Measurements from ENCODE around the gene POLD3. TPM values are rescaled to one million over a fixed set of nuclear protein-coding genes. Genes with fewer than 3 reads are reported as not detected.

The POLD3 gene
- total and polyA plus RNA-seq, 2 of the 8 experiments (the other 6 are each of a cell fraction or from before 2014, with no cell fraction given): 18.1 to 29.3 TPM

DNA sequence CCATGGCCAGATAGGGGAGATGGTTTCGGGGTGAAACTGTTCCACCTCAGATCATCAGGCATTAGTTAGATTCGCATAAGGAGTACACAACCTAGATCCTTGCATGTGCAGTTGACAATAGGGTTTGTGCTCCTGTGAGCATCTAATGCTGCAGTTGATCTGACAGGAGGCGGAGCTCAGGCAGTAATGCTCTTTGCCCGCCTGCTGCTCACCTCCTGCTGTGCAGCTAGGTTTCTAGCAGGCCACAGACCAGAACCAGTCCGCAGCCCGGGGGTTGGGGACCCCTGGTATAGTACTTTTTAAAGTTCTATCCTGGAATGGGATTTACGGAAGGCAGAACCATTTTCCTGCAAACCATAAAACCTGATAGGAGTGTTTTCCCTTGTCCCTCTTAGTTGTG, 54.6 kb downstream of the POLD3 start:
- H4K91ac ChIP-seq (replicated peaks; ENCODE audit: insufficient read length, low read length): no peak overlapping the region
- no peak overlapping the region for H2BK5ac ChIP-seq (ENCODE audit: low read depth, low read length)
- POLR2A ChIA-PET (ENCODE audit: partially characterized antibody): no interaction called here
- H4K20me1 ChIP-seq (replicated peaks in 1 of 2; ENCODE audit: control insufficient read depth in 1 of 2, insufficient read depth in 2 of 2, low read length in 2 of 2): peaks cover 0 to 2% of the 10 kb centered on the region in 2 experiments
- no peak overlapping the region for H3K27ac ChIP-seq (ENCODE audit: low read depth, low read length)
- H3K79me2 ChIP-seq (ENCODE audit: control insufficient read depth in 1 of 2, insufficient read depth in 2 of 2, low read length in 2 of 2): no peaks in the 10 kb centered on the region
- FAIRE-seq (no peak), DNase-seq (ENCODE audit: low read depth in 1 of 2, low spot score in 2 of 2) (no peak)
- no peak overlapping the region for H3K4me3 ChIP-seq (ENCODE audit: extremely low read depth in 1 of 4, insufficient read depth in 2 of 4, low read depth in 3 of 4, low read length in 4 of 4)
- H2BK12ac ChIP-seq (ENCODE audit: low read depth, low read length): no peak overlapping the region
- H2BK120ac ChIP-seq (replicated peaks; ENCODE audit: low read depth, low read length): no peak overlapping the region
- H3K9ac ChIP-seq (replicated peaks in 1 of 4; ENCODE audit: extremely low read depth in 1 of 4, low read depth in 3 of 4, low read length in 3 of 4): no peak overlapping the region
- H2BK15ac ChIP-seq (ENCODE audit: low read length): no peak overlapping the region
- TF ChIP-seq ZNF274 (IDR thresholded peaks at IDR 0.05; ENCODE audit: borderline replicate concordance, extremely low read depth, low read length) (no peak), GABPA (IDR thresholded peaks at IDR 0.05; ENCODE audit: borderline replicate concordance, insufficient read depth, low read length) (no peak), CBX5 (IDR thresholded peaks at IDR 0.05; ENCODE audit: low read depth, low read length) (no peak), SRF (IDR thresholded peaks at IDR 0.05; ENCODE audit: low read depth, low read length) (no peak), BRCA1 (IDR thresholded peaks at IDR 0.05; ENCODE audit: low read depth, low read length) (no peak), TCF12 (IDR thresholded peaks at IDR 0.05; ENCODE audit: low read depth, low read length) (no peak)
- TF ChIP-seq, protein P1, sequence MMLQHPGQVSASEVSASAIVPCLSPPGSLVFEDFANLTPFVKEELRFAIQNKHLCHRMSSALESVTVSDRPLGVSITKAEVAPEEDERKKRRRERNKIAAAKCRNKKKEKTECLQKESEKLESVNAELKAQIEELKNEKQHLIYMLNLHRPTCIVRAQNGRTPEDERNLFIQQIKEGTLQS (IDR thresholded peaks at IDR 0.05; ENCODE audit: insufficient read depth, low read depth, low read length): no peak
- H3K23me2 ChIP-seq (ENCODE audit: low read depth, low read length): no peaks in the 10 kb centered on the region
- no peak overlapping the region for H3K56ac ChIP-seq (replicated peaks; ENCODE audit: insufficient read length, low read depth, low read length)
- H3K4ac ChIP-seq (replicated peaks; ENCODE audit: insufficient read length, low read depth, low read length): no peak overlapping the region
- CTCF ChIA-PET (ENCODE audit: partially characterized antibody): interaction anchor here (0.9 to 3.2 kb wide), 2 partner anchors 9 to 12 kb away, joined by 4 to 11 read pairs; no protein-coding TSS in a partner anchor
- no peaks in the 10 kb centered on the region for H3K27me3 ChIP-seq (replicated peaks in 1 of 4; ENCODE audit: control insufficient read depth in 3 of 4, extremely low read depth in 1 of 4, insufficient read depth in 3 of 4, low read length in 3 of 4)
- no peak overlapping the region for H3K18ac ChIP-seq (ENCODE audit: extremely low read depth, low read length)
- H2BK20ac ChIP-seq (ENCODE audit: low read length): no peak overlapping the region
- no peak overlapping the region for H2AK5ac ChIP-seq (ENCODE audit: low read depth, low read length)
- no peaks in the 10 kb centered on the region for H3K79me1 ChIP-seq (ENCODE audit: low read depth, low read length)
- H3K36me3 ChIP-seq (ENCODE audit: control insufficient read depth in 2 of 4, insufficient read depth in 4 of 4, low read length in 3 of 4): peaks cover 0 to 18% (median 8%) of the 10 kb centered on the region in 4 experiments; a peak in 3 of 8 replicates
- no peaks in the 10 kb centered on the region for H3K9me3 ChIP-seq (ENCODE audit: insufficient read depth in 2 of 2, low read depth in 1 of 2, low read length in 1 of 2)
- no peak overlapping the region for H3K23ac ChIP-seq (ENCODE audit: insufficient read length)
- peaks cover 0 to 5% (median 2%) of the 10 kb centered on the region in 4 experiments; a peak in 1 of 7 replicates for H3K4me1 ChIP-seq (replicated peaks in 1 of 4; ENCODE audit: control insufficient read depth in 3 of 4, insufficient read depth in 4 of 4, low read length in 3 of 4)
- no peak overlapping the region for H2AFZ ChIP-seq (ENCODE audit: low read length)
- no peak overlapping the region for H4K5ac ChIP-seq (ENCODE audit: insufficient read length, low read depth, low read length)
- H4K8ac ChIP-seq (ENCODE audit: extremely low read depth, insufficient read depth, low read length): no peak overlapping the region
- H3K14ac ChIP-seq (ENCODE audit: insufficient read length): no peak overlapping the region
- H3K4me2 ChIP-seq (ENCODE audit: insufficient read depth in 1 of 2, low read depth in 2 of 2, low read length in 2 of 2): no peak overlapping the region
- 91% methylated on average over 7 of the region's 7 CpGs; no CpG with 5 or more reads in 1 of the 2 experiments for WGBS, 2 experiments (ENCODE audit: extremely low coverage in 1 of 2, insufficient coverage in 1 of 2, insufficient read length in 1 of 2, insufficient replicate concordance in 2 of 2, low coverage in 1 of 2, low lambda C conversion rate in 2 of 2, missing lambda C conversion rate in 1 of 2)
